NB4 (cell line): ENCODE measurements around the gene MAPK1.
"Not testable (repeated sequence)": the region's sequence is repeated elsewhere in the genome, so short reads cannot be mapped to it uniquely, and the experiment has no call there.

Experiments
- DNase-seq: peaks from one replicate; pipeline ENCODE4 v3.0.0; 2010; ENCODE audit warnings: low read depth
- H3K4me3 ChIP-seq: one replicate; pipeline ENCODE4 v1.5.1; 2011; ENCODE audit warnings: mild to moderate bottlenecking, low read depth, low read length, moderate library complexity
- MYC ChIP-seq: IDR thresholded peaks from 2 replicates; pipeline ENCODE4 v1.6.1; 2011; ENCODE audit warnings: low read depth, low read length
- POLR2A ChIP-seq: IDR thresholded peaks from 2 replicates; pipeline ENCODE4 v1.6.1; 2011; ENCODE audit warnings: mild to moderate bottlenecking; ENCODE audit not compliant: insufficient read length; ENCODE audit errors: extremely low read depth
- TF ChIP-seq, protein P1 (sequence below): IDR thresholded peaks from 2 replicates; pipeline ENCODE4 v1.6.1; 2011; ENCODE audit warnings: low read depth, low read length
- TF ChIP-seq, protein P2 (sequence below): IDR thresholded peaks from one replicate; pipeline ENCODE4 v1.5.1; 2012; ENCODE audit warnings: low read depth, low read length

The MAPK1 gene

DNA sequence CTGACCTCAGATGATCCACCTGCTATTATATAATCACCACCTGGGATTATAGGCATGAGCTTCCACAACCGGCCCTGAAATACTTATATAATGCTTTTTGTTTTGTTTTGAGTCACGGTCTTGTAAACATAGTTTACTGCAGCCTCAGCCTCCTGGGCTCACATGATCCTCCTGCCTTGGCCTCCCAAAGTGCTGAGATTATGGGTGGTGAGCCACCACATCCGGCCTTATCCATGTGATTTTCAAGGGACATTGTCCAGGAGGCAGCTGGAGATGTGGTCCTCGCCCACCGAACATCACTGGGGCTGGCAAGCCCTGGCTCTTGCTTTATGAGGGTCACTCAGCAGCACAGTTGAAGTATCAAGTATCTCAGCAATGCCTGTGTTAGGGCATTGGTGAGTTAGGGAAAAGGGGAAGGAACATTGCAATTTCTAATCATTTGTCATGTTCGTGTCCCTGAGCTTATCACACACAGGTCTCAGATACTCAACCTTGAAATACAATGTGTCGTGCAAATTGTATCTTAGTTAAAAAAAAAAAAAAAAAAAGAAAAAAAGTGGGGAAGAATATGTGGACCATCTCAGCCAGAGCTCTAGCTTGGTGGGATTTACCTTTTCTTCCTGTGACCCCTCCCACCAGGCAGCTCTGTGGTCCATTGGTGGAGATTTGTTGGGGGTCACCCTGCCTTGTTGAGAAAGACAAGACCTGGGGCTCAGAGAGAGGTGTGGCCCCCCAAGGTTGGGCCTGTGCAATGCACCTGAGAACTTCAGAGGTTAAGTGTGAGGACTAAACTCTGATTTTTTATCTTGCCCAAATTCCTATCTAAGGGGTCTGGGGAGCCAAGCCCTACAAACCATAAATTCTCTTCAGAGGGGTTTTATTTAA is 40.4 kb upstream of the MAPK1 start:
- no peak overlapping the region for H3K4me3 ChIP-seq
- no peak for DNase-seq
- TF ChIP-seq MYC (no peak), POLR2A (no peak)
- TF ChIP-seq, protein P1, sequence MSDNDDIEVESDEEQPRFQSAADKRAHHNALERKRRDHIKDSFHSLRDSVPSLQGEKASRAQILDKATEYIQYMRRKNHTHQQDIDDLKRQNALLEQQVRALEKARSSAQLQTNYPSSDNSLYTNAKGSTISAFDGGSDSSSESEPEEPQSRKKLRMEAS, result no peak
- TF ChIP-seq, protein P2, sequence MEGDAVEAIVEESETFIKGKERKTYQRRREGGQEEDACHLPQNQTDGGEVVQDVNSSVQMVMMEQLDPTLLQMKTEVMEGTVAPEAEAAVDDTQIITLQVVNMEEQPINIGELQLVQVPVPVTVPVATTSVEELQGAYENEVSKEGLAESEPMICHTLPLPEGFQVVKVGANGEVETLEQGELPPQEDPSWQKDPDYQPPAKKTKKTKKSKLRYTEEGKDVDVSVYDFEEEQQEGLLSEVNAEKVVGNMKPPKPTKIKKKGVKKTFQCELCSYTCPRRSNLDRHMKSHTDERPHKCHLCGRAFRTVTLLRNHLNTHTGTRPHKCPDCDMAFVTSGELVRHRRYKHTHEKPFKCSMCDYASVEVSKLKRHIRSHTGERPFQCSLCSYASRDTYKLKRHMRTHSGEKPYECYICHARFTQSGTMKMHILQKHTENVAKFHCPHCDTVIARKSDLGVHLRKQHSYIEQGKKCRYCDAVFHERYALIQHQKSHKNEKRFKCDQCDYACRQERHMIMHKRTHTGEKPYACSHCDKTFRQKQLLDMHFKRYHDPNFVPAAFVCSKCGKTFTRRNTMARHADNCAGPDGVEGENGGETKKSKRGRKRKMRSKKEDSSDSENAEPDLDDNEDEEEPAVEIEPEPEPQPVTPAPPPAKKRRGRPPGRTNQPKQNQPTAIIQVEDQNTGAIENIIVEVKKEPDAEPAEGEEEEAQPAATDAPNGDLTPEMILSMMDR, result no peak

DNA sequence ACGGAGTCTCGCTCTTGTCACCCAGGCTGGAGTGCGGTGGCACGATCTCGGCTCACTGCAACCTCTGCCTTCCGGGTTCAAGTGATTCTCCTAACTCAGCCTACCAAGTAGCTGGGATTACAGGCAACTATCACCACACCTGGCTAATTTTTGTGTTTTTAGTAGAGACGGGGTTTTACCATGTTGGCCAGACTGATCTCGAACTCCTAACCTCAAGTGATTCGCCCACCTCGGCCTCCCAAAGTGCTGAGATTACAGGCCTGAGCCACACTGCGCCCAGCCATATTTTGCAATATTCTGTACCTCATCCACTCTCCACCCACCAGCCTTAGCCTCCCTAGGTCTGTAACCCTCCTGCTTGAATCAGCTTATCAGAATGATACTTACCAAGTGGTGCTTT is 37.8 kb upstream of the MAPK1 start:
- DNase-seq, H3K4me3 ChIP-seq: not testable (repeated sequence)

DNA sequence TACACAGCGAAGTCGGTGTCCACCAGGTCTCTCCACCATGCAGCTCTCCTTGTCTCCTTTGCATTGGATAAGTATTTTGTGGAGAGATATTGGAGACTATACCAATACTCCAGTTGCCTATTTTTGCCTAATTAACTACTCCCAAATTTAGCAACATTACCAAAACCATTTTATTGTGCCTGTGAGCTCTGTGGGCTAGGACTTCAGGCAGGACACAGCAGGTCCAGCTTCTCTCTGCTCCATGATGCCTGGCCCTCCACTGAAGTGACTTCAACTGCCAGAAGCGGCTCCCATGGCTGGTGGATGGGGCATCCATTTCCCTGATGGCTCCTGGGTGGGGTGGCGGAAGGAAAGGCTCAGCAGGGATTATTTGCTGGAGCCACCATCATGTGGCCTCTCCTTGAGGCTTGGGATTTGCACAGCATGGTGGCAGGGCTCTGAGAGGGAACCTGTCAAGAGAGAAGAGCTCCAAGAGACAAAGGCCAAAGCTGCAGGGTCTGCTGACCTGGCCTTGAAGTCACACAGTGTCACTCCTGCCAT is 36.9 kb upstream of the MAPK1 start:
- no peak overlapping the region for H3K4me3 ChIP-seq
- TF ChIP-seq POLR2A, result no peak
- no peak for TF ChIP-seq MYC
- TF ChIP-seq, protein P1, result no peak
- DNase-seq, result no peak

DNA sequence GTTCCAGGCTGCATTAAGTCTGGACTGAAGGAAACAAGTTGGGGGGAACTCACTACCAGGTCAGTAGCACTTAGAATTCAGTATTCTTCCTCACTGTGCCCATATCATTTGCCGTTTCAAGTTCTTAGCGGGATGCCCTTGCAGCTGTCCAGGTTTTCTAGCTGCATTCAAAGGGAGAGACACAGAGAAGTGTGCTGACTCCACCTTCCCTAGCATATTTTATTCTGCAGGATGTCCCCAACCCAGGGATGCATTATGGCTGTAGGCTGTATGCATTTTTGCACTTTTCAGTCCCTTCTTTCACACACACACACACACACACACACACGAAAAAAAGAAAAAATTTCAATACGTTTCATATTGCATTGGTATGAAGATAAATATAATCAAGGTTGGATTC is 35.8 kb upstream of the MAPK1 start:
- H3K4me3 ChIP-seq, result no peak overlapping the region
- TF ChIP-seq, protein P1, result no peak
- TF ChIP-seq, protein P2, result no peak
- no peak for TF ChIP-seq POLR2A
- no peak for TF ChIP-seq MYC
- no peak for DNase-seq

DNA sequence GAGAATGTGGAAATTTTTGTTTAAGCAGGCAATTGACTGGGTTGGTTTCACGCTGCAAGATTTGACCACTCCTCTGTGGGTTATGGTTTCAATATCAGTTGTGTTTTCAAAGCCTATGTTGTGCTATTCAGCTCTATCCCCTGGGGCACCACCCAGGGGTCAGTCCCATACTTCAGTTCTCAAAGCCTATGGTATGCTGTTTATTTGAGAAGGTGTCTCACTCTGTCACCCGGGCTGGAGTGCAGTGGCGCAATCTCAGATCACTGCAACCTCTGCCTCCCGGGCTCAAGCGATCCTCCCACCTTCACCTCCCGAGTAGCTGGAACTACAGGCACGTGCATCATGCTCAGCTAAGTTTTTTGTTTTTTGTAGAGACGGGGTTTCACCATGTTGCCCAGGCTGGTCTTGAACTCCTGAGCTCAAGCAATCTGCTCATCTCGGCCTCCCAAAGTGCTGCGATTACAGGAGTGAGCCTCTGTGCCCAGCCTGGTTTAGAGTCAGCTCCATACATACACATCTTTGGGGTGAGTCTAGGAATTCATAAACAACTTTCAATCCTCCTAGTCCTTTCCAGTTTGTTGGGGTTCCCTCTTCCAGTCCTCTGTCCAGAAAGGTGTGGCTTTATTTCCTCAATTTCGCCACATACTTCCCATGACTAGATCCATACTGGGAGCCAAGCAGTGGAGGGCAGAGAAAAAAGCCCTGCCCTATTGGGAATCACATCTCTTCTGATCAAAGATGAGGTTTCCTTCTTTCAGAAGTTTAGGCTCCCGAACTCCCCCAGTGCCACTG is 35.0 kb upstream of the MAPK1 start:
- TF ChIP-seq, protein P2, result no peak
- TF ChIP-seq, protein P1, result no peak
- TF ChIP-seq POLR2A (no peak), MYC (no peak)
- H3K4me3 ChIP-seq, result no peak overlapping the region
- peak; percentile 44 for DNase-seq

DNA sequence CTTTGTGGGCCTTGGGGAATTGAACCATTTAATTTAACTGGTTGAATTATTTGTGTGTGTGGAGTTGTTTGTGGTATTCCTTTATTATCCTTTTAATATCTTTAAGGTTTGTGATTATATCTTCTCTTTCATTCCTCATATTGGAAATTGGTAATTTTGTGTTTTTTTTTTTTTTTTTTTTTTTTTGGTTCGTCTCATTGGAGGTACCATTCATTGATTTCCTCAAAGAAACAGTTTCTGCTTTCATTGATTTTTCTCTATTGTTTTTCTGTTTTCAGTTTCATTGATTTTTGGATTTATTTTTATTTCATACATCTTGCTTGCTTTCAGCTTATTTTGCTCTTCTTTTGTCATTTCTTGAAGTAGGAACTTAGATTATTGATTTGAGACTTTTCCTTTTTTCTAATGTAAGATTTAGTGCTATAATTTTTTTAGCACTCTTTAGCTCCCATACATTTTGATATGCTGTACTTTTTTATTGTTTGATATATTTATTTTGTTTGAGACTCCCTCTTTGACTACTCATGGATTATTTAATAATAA is 31.0 kb upstream of the MAPK1 start:
- no peak for DNase-seq
- TF ChIP-seq POLR2A (no peak), MYC (no peak)
- TF ChIP-seq, protein P1, result no peak
- TF ChIP-seq, protein P2, result no peak
- H3K4me3 ChIP-seq, result no peak overlapping the region
